DOHH2 (cell line): Measurements from ENCODE around the gene CCT5.

ENCODE experiments used
- H3F3A ChIP-seq: fragments of 200-600 bp; sonication (generic), shearing (Covaris generic); 2 replicates; pipeline ENCODE4 v1.6.0; 2016; ENCODE audit warnings: antibody characterized with exemption, mild to moderate bottlenecking; ENCODE audit not compliant: control insufficient read depth, insufficient read depth
- H3K27ac ChIP-seq: fragments of 200-600 bp; sonication (generic); 2 replicates; pipeline ENCODE4 v1.5.1; 2014; ENCODE audit warnings: low read depth, mild to moderate bottlenecking, low read length, moderate library complexity
- H3K27me3 ChIP-seq: fragments of 200-600 bp; sonication (generic); 2 replicates; pipeline ENCODE4 v1.6.1; 2014; ENCODE audit warnings: mild to moderate bottlenecking, low read length, mixed read lengths; ENCODE audit not compliant: control insufficient read depth
- H3K36me3 ChIP-seq: fragments of 200-600 bp; sonication (generic); 2 replicates; pipeline ENCODE4 v1.6.1; 2014; ENCODE audit warnings: mild to moderate bottlenecking, low read length, moderate library complexity, mixed read lengths; ENCODE audit not compliant: control insufficient read depth
- H3K4me1 ChIP-seq: fragments of 200-600 bp; sonication (generic); 2 replicates; pipeline ENCODE4 v1.6.1; 2014; ENCODE audit warnings: mild to moderate bottlenecking, low read length, mixed read lengths; ENCODE audit not compliant: control insufficient read depth
- H3K4me2 ChIP-seq: fragments of 200-600 bp; sonication (generic); 2 replicates; pipeline ENCODE4 v1.6.0; 2014; ENCODE audit warnings: mild to moderate bottlenecking, low read length, moderate library complexity
- H3K4me3 ChIP-seq: fragments of 200-600 bp; sonication (generic); 2 replicates; pipeline ENCODE4 v1.5.1; 2014; ENCODE audit warnings: mild to moderate bottlenecking, low read length, mixed read lengths
- H3K79me2 ChIP-seq: fragments of 200-600 bp; sonication (generic); 2 replicates; pipeline ENCODE4 v1.6.1; 2014; ENCODE audit warnings: mild to moderate bottlenecking, low read length, mixed read lengths; ENCODE audit not compliant: control insufficient read depth
- H3K9me2 ChIP-seq: fragments of 200-600 bp; sonication (generic); replicated peaks from 2 replicates; pipeline ENCODE4 v1.6.1; 2014; ENCODE audit warnings: mild to moderate bottlenecking, low read length, mixed read lengths; ENCODE audit not compliant: control insufficient read depth
- H3K9me3 ChIP-seq: fragments of 200-600 bp; sonication (generic); 2 replicates; pipeline ENCODE4 v1.6.1; 2014; ENCODE audit warnings: antibody characterized with exemption, low read length, mixed read lengths; ENCODE audit not compliant: control insufficient read depth, insufficient read depth
- H4K20me1 ChIP-seq: fragments of 200-600 bp; sonication (generic); 2 replicates; pipeline ENCODE4 v1.6.0; 2014; ENCODE audit warnings: low read depth, mild to moderate bottlenecking, antibody characterized with exemption, low read length, moderate library complexity; ENCODE audit not compliant: control insufficient read depth, insufficient read depth
- EZH2phosphoT487 ChIP-seq: fragments of 200-600 bp; sonication (generic); IDR thresholded peaks from 2 replicates; pipeline ENCODE4 v1.6.1; 2017; ENCODE audit warnings: borderline replicate concordance, mild to moderate bottlenecking, antibody characterized with exemption, low read length, moderate library complexity, mixed read lengths
- TF ChIP-seq, protein P1 (sequence below): fragments of 200-600 bp; sonication (generic); IDR thresholded peaks from one replicate; pipeline ENCODE4 v1.5.1; 2014; ENCODE audit warnings: antibody characterized with exemption, mild to moderate bottlenecking, low read depth, low read length; ENCODE audit not compliant: poor library complexity, severe bottlenecking

The CCT5 gene

DNA sequence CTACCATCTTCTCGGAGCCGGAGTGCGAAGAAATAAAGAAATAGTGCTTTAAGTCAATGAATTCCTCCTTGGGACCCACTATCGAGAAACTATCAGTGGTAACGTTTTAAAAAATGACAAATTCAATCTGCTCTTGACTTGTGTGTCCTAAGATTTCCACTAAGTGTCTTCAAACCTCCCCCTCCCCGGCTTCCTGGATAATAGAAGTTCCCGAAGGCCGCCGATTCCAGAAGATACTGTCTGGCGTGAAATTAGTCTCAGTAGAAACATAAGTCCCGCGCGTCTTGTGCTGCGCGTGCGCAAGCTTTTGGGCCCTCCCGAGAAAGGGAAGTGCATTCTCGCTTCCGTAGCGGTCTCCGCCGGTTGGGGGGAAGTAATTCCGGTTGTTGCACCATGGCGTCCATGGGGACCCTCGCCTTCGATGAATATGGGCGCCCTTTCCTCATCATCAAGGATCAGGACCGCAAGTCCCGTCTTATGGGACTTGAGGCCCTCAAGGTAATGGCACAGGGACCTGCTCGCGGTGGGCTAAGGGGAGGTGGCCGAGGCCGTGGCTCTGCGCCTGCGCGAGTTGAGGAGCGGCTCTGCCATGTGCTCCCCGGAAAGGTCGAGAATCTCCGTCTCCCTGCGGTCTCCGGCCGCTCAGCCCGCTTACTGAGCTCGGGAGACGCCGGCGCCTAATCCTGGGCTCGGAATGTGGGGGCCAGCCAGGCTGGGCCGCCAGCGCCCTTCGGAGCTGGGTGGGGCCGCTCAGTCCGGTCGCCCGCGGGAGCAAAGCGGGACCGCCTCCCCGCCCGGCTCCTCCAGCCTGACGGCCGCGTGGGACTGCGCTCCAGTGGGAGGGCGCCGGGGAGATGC lies at the start of gene CCT5:
CCT5 (plus strand) TSS at position 333 of the 858 bp plus-strand sequence; CDS start at position 394, 61 bp downstream.
- peaks cover 27% of the 10 kb centered on the region for H3K4me1 ChIP-seq
- H3K4me3 ChIP-seq: peak within 1 kb of the TSS; percentile 97
- H3K27ac ChIP-seq: peak within 1 kb of the TSS; percentile 81
- H3K9me2 ChIP-seq: no peaks in the 10 kb centered on the region
- peaks cover 26% of the 10 kb centered on the region for H4K20me1 ChIP-seq
- H3K27me3 ChIP-seq: no peaks in the 10 kb centered on the region
- TF ChIP-seq, protein P1, sequence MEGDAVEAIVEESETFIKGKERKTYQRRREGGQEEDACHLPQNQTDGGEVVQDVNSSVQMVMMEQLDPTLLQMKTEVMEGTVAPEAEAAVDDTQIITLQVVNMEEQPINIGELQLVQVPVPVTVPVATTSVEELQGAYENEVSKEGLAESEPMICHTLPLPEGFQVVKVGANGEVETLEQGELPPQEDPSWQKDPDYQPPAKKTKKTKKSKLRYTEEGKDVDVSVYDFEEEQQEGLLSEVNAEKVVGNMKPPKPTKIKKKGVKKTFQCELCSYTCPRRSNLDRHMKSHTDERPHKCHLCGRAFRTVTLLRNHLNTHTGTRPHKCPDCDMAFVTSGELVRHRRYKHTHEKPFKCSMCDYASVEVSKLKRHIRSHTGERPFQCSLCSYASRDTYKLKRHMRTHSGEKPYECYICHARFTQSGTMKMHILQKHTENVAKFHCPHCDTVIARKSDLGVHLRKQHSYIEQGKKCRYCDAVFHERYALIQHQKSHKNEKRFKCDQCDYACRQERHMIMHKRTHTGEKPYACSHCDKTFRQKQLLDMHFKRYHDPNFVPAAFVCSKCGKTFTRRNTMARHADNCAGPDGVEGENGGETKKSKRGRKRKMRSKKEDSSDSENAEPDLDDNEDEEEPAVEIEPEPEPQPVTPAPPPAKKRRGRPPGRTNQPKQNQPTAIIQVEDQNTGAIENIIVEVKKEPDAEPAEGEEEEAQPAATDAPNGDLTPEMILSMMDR: no peak
- TF ChIP-seq EZH2phosphoT487: no peak
- H3K4me2 ChIP-seq: peak within 1 kb of the TSS; percentile 86
- H3K79me2 ChIP-seq: peaks cover 90% of the 10 kb centered on the region
- no peaks in the 10 kb centered on the region for H3K9me3 ChIP-seq
- no peaks in the 10 kb centered on the region for H3F3A ChIP-seq
- peaks cover 50% of the 10 kb centered on the region for H3K36me3 ChIP-seq

DNA sequence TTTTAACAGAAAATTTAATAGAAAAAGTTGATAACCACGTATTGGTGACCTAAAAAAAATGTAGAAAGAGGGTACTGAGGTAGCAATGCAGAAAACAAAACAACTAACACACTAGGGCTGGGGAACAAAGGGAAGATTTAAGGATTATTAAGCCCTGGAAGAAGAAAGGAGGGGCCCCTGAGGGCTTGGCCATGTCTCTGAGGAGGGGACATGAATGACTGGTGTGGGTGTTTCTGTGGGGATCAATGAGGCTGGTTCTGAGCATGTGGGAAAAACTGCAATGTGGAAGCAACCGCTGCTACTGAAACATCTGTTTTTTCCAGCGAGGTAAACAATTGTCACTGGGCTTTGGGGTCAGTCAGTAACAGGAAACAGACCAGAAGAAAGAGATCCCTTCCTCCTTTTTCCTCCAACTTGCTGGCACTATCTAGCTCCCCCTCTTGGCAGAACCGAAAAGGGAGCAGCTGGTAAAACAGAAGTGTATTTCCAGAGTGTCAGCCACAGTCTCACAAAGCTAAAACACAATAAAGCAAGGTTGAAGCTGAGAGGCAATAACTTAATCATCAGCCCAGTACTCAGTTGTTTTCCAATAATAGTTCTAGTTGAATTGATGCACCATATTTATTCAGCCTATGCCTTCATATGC lies 48.7 kb upstream of the CCT5 start:
- no peaks in the 10 kb centered on the region for H3K4me1 ChIP-seq
- H3K36me3 ChIP-seq: no peaks in the 10 kb centered on the region
- no peaks in the 10 kb centered on the region for H3K79me2 ChIP-seq
- no peak overlapping the region for H3K4me3 ChIP-seq
- H3F3A ChIP-seq: no peaks in the 10 kb centered on the region
- no peaks in the 10 kb centered on the region for H4K20me1 ChIP-seq
- no peak overlapping the region for H3K27ac ChIP-seq
- TF ChIP-seq EZH2phosphoT487: no peak
- TF ChIP-seq, protein P1: peak; percentile 36
- H3K4me2 ChIP-seq: no peak overlapping the region
- H3K9me3 ChIP-seq: no peaks in the 10 kb centered on the region
- H3K27me3 ChIP-seq: no peaks in the 10 kb centered on the region
- H3K9me2 ChIP-seq: no peaks in the 10 kb centered on the region

DNA sequence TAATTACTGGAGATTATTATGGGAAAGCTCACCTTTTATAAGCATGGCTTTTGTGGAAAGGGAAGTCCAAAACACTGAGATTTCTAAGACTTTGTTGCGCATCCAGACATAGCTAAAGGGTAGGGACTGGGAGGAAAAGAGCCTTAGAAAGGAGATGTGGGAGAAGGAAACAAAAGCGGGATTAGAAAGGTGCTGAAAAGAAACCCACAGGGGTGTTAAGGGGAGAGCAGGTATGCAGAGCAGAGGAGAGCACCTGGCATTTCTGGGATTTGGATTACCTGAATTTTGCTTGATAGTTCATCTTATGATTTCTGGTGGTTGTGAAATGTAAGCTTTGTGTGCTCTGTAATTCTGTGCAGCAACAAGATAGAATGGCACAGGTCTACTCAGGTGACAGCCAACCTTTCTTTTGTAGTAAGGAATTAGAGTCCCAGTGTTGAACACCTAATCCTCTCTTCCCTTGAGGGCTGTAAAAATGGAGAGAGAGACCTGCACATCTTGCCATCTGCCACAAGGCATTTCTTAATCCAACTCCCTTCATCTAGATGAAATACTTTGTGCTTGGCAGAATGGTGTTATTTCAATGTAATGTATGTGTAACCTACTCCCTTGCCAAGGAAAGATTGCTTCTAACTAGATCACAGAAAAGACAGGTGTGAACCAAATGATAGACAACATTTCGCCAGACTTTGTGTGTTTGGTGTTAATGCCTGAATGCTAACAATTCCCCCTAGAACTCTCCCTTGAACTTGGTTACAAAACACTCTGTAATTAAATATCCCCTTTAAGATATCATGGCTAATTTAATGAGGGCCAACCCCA lies 47.8 kb upstream of the CCT5 start:
- TF ChIP-seq, protein P1: no peak
- TF ChIP-seq EZH2phosphoT487: no peak
- no peaks in the 10 kb centered on the region for H3K36me3 ChIP-seq
- H3K9me2 ChIP-seq: no peaks in the 10 kb centered on the region
- H3K4me3 ChIP-seq: no peak overlapping the region
- H3K4me1 ChIP-seq: no peaks in the 10 kb centered on the region
- no peak overlapping the region for H3K4me2 ChIP-seq
- H3K27ac ChIP-seq: no peak overlapping the region
- no peaks in the 10 kb centered on the region for H4K20me1 ChIP-seq
- no peaks in the 10 kb centered on the region for H3K27me3 ChIP-seq
- H3K79me2 ChIP-seq: no peaks in the 10 kb centered on the region
- H3K9me3 ChIP-seq: no peaks in the 10 kb centered on the region
- H3F3A ChIP-seq: no peaks in the 10 kb centered on the region
